ENCODE measurements around the gene GUCY2D.

Gene GUCY2D

GRCh38 chr17:8064561-8065019, 62.2 kb downstream of the GUCY2D start:
- Histone ChIP-seq H2BK120ac (ENCODE audit: low read depth, low read length) (no peak overlapping the region), H3K27ac (replicated peaks; ENCODE audit: low read length) (no peak overlapping the region), H3K18ac (ENCODE audit: low read length) (peak overlapping the region; percentile 46), H2BK5ac (ENCODE audit: low read length) (no peak overlapping the region), H3K14ac (ENCODE audit: low read length) (no peak overlapping the region), H2BK12ac (ENCODE audit: low read length) (peak overlapping the region; percentile 89), H4K91ac (ENCODE audit: low read depth, low read length, poor library complexity) (no peak overlapping the region), H3K4me1 (ENCODE audit: control insufficient read depth in 2 of 2, insufficient read depth in 1 of 2, low read depth in 1 of 2, low read length in 2 of 2) (peaks cover 0 to 6% of the 10 kb centered on the region in 2 donors), H3K9ac (ENCODE audit: low read depth, low read length, poor library complexity) (no peak overlapping the region), H3K23ac (ENCODE audit: low read depth, low read length, poor library complexity) (no peak overlapping the region), H4K8ac (ENCODE audit: low read depth, low read length) (no peak overlapping the region), H3K4me3 (ENCODE audit: low read length in 2 of 2) (peak overlapping the region in 1 of 2 donors; percentile 61), H3K36me3 (replicated peaks in 1 of 2; ENCODE audit: control insufficient read depth in 2 of 2, insufficient read depth in 2 of 2, low read length in 2 of 2) (no peaks in the 10 kb centered on the region), H2BK15ac (ENCODE audit: low read length) (peak overlapping the region; percentile 8), H3K27me3 (ENCODE audit: control insufficient read depth in 3 of 3, insufficient read depth in 3 of 3, low read depth in 1 of 3, low read length in 3 of 3) (peaks cover 3 to 90% (median 48%) of the 10 kb centered on the region in 3 experiments), H2AFZ (ENCODE audit: low read length) (no peak overlapping the region), H3K4ac (ENCODE audit: low read length) (no peak overlapping the region), H3K9me3 (replicated peaks in 1 of 2; ENCODE audit: control insufficient read depth in 2 of 2, insufficient read depth in 1 of 2, low read depth in 1 of 2, low read length in 2 of 2) (no peaks in the 10 kb centered on the region), H3K79me1 (ENCODE audit: low read depth, low read length) (no peaks in the 10 kb centered on the region), H3K4me2 (ENCODE audit: insufficient read depth, low read length, poor library complexity, severe bottlenecking) (no peak overlapping the region), H2AK5ac (ENCODE audit: low read depth, low read length) (peak overlapping the region; percentile 67)
- no CpG with 5 or more reads among the region's 6 CpGs for WGBS, 2 donors (ENCODE audit: extremely low coverage in 2 of 2, insufficient read length in 2 of 2, insufficient replicate concordance in 1 of 2)
- DNase-seq (ENCODE audit: low spot score), result no peak

DNA sequence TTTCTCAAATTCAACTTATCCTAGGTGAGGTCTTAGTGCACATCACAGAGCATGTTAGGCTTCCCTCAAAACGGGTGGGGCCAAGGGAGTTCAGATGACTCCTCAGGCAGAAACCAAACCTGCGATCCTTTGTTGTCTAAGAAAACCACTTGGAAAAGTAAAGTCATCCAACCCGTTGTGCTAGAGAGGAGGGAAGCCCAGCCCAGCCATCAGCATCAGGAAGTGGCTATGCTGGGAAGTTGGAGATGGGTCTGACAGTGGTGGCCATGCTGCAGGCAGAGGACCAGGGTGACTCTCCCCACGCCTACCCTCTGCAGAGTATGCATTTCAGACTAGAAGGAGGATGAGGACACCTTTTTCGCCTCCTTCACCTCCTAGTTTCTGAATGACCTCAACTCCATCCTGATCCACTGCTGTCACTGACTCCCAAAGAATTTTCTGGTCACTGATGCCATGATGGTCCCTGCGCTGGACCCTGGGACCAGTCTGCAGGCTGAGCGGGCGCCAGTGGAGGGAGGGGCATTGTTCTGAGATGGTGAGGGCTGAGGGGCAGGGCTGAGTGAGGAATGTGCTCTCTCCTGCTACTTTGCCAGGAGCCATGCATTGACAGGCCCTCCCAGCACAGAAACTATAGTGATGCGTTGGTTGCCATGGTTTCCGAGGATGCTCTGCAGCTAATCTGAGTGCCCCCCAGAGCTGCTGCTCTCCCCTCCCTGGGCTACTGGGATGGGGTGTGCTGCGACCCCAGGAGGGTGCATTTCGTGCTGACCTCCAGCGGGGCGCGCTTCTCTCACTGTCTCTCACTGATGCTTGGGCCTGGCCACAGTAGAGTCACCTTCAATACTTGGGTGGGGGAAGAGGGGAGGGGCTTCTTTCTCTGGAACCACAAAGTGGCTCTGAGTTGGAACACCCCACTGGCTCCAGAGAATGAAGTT, 64.7 kb downstream of the GUCY2D start:
- no CpG with 5 or more reads among the region's 15 CpGs for WGBS, 2 donors (ENCODE audit: extremely low coverage in 2 of 2, insufficient read length in 2 of 2, insufficient replicate concordance in 1 of 2)
- Histone ChIP-seq H2BK120ac (ENCODE audit: low read depth, low read length) (no peak overlapping the region), H3K4me1 (ENCODE audit: control insufficient read depth in 2 of 2, insufficient read depth in 1 of 2, low read depth in 1 of 2, low read length in 2 of 2) (peaks cover 0 to 6% of the 10 kb centered on the region in 2 donors), H2AK5ac (ENCODE audit: low read depth, low read length) (no peak overlapping the region), H3K18ac (ENCODE audit: low read length) (no peak overlapping the region), H2BK12ac (ENCODE audit: low read length) (no peak overlapping the region), H3K27me3 (ENCODE audit: control insufficient read depth in 3 of 3, insufficient read depth in 3 of 3, low read depth in 1 of 3, low read length in 3 of 3) (peaks cover 11 to 88% (median 49%) of the 10 kb centered on the region in 3 experiments), H3K79me1 (ENCODE audit: low read depth, low read length) (no peaks in the 10 kb centered on the region), H4K8ac (ENCODE audit: low read depth, low read length) (no peak overlapping the region), H2AFZ (ENCODE audit: low read length) (no peak overlapping the region), H3K9me3 (replicated peaks in 1 of 2; ENCODE audit: control insufficient read depth in 2 of 2, insufficient read depth in 1 of 2, low read depth in 1 of 2, low read length in 2 of 2) (peaks cover 0 to 2% of the 10 kb centered on the region in 2 donors), H3K4me2 (ENCODE audit: insufficient read depth, low read length, poor library complexity, severe bottlenecking) (no peak overlapping the region), H3K23ac (ENCODE audit: low read depth, low read length, poor library complexity) (no peak overlapping the region), H3K4ac (ENCODE audit: low read length) (no peak overlapping the region), H3K27ac (replicated peaks; ENCODE audit: low read length) (no peak overlapping the region), H4K91ac (ENCODE audit: low read depth, low read length, poor library complexity) (no peak overlapping the region), H3K9ac (ENCODE audit: low read depth, low read length, poor library complexity) (no peak overlapping the region), H3K36me3 (replicated peaks in 1 of 2; ENCODE audit: control insufficient read depth in 2 of 2, insufficient read depth in 2 of 2, low read length in 2 of 2) (no peaks in the 10 kb centered on the region), H3K4me3 (ENCODE audit: low read length in 2 of 2) (no peak overlapping the region), H2BK5ac (ENCODE audit: low read length) (no peak overlapping the region), H3K14ac (ENCODE audit: low read length) (no peak overlapping the region), H2BK15ac (ENCODE audit: low read length) (no peak overlapping the region)
- DNase-seq (ENCODE audit: low spot score), result no peak

- Histone ChIP-seq H3K36me3 (replicated peaks in 1 of 2; ENCODE audit: control insufficient read depth in 2 of 2, insufficient read depth in 2 of 2, low read length in 2 of 2) (no peaks in the 10 kb centered on the region), H2BK12ac (ENCODE audit: low read length) (no peak overlapping the region), H4K91ac (ENCODE audit: low read depth, low read length, poor library complexity) (no peak overlapping the region), H3K14ac (ENCODE audit: low read length) (no peak overlapping the region), H3K4ac (ENCODE audit: low read length) (no peak overlapping the region), H3K4me1 (ENCODE audit: control insufficient read depth in 2 of 2, insufficient read depth in 1 of 2, low read depth in 1 of 2, low read length in 2 of 2) (peaks cover under 1 to 8% of the 10 kb centered on the region in 2 donors), H3K27ac (replicated peaks; ENCODE audit: low read length) (no peak overlapping the region), H3K79me1 (ENCODE audit: low read depth, low read length) (no peaks in the 10 kb centered on the region), H3K9me3 (replicated peaks in 1 of 2; ENCODE audit: control insufficient read depth in 2 of 2, insufficient read depth in 1 of 2, low read depth in 1 of 2, low read length in 2 of 2) (peaks cover 0 to 2% of the 10 kb centered on the region in 2 donors), H2BK15ac (ENCODE audit: low read length) (no peak overlapping the region), H3K4me2 (ENCODE audit: insufficient read depth, low read length, poor library complexity, severe bottlenecking) (no peak overlapping the region), H2AFZ (ENCODE audit: low read length) (no peak overlapping the region), H2BK5ac (ENCODE audit: low read length) (no peak overlapping the region), H3K9ac (ENCODE audit: low read depth, low read length, poor library complexity) (no peak overlapping the region), H4K8ac (ENCODE audit: low read depth, low read length) (no peak overlapping the region), H3K4me3 (ENCODE audit: low read length in 2 of 2) (no peak overlapping the region), H2BK120ac (ENCODE audit: low read depth, low read length) (no peak overlapping the region), H3K23ac (ENCODE audit: low read depth, low read length, poor library complexity) (no peak overlapping the region), H2AK5ac (ENCODE audit: low read depth, low read length) (no peak overlapping the region), H3K27me3 (ENCODE audit: control insufficient read depth in 3 of 3, insufficient read depth in 3 of 3, low read depth in 1 of 3, low read length in 3 of 3) (peaks cover 15 to 88% (median 49%) of the 10 kb centered on the region in 3 experiments), H3K18ac (ENCODE audit: low read length) (no peak overlapping the region)
- no CpG with 5 or more reads among the region's 4 CpGs for WGBS, 2 donors (ENCODE audit: extremely low coverage in 2 of 2, insufficient read length in 2 of 2, insufficient replicate concordance in 1 of 2)
- DNase-seq (ENCODE audit: low spot score), result no peak
Observed at GRCh38 chr17:8067806-8068205, 65.4 kb downstream of the GUCY2D start.

All from neuronal stem cell (in vitro differentiated cells).